GM21367 (cell line): Measurements from ENCODE around the gene CPA1.

Experiments used
- ATAC-seq: cut with Tn5 transposase; IDR thresholded peaks from one replicate; pipeline ENCODE4 v1.9.1; 2021; ENCODE audit not compliant: unreplicated experiment

Gene CPA1

DNA sequence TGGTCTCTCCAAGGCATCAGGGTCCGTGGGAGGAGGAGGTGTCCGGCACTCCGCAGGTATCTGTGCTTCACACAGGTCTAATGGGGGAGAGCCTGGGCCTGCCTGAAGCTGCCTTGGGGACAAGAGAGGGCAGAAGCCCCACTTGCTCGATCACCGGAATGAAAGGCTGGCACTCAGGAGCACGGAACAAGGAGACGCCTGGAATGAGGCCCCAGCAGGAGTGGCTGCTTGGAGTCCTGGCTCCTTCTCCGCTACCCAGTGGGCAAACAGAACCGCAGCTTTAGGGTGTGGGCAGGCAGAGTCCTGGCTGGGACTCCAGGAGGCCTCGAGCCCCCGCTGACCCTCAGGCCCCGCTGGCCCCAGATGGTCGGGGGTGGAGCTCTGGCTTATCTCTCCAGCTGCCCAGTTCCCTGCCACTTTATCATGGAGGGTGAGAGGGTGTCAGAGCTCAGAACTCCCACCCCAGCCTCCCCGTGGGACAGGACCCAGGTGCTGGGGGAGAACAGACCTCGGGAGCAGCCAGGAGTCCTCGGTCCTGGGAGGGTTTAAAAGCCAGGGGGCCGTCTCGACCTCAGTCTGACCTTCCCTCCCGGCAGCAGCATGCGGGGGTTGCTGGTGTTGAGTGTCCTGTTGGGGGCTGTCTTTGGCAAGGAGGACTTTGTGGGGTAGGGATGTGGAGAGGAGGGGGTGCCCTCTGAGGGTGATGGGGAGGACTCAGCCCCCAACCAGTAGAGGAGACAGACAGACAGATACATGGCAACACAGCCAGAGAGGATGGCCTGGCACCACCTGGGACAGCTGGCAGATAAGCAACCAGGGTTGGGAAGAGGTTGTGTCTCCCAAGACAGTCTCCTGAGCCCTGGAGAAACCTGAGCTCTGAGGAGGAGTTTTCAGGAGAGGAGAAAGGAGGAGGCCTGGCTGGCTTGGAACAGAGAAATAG is at the start of gene CPA1:
CPA1 (plus strand) TSS at position 574 of the 940 bp plus-strand sequence; CDS start at position 601, 27 bp downstream.
- ATAC-seq, result no peak

DNA sequence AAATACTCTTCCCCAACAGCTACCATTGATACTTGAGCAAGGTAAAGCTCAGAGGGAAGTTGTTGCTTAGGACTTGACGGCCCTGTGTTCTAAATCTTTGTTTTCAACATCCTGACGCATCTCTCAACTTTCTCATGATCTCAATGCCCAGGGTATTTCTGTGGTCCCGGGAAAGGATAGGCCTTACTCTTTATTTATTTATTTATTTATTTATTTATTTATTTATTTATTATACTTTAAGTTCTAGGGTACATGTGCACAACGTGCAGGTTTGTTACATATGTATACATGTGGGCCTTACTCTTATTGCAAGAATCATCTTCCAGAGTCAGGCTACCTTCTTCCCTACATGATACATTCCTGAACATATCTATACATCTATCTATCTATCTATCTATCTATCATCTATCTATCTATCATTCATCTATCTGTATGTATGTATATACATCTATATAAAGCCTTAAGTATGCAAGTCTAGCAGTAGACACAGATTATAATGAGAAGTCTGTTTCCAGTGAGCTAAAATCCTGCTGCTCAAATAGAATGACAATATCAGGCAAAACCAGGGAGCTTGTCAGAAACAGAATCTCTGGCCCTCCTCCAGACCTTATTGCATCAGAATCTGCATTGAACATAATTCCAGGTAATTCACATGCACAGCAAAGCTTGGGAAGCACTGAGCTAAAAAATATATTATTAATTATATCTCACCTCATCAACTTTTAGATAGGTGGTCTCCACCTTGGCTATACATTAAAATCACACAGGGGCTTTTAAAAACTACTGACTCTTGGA is 47.8 kb upstream of the CPA1 start:
- no peak for ATAC-seq

- ATAC-seq, result no peak
Measured at GRCh38 chr7:130333832-130334231, 46.5 kb upstream of the CPA1 start.

DNA sequence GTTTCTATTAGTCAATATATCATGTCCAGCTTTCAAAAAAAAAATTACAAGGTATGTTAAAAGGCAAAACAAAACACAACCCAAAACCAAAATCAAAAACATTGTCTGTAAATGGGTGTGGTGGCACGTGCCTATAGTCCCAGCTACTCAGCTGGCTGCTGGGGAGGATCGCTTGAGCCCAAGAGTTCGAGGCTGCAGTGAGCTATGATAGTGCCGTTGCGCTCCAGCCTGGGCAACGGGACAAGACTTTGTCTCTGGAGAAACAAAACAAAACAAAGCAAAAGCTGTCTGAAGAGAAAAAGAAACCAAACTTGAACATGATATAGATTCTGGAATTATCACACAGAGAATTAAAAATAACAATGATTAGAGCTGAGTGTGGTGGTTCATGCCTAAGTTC is 46.0 kb upstream of the CPA1 start:
- ATAC-seq, result no peak

- ATAC-seq, result no peak
Measured at GRCh38 chr7:130337410-130337971, 42.8 kb upstream of the CPA1 start.

DNA sequence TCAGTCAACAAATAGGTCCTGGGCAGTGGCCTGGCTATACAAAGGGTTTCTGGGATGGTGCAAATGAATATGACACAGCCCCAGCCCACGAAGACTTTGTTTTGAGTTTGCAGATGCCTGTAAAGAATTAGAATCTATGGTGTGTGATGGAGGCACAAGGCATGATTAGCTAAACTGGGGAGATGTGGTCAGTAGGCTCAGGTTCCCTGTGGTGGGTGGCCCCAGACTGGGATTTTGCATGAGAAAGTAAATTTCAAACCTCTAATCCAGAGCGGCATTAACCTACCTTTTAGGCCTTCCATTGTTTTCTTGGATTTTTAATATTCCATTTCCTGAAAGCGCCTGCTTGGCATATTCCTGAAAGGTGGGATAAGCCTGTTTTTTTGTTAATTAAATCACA is 42.1 kb upstream of the CPA1 start:
- no peak for ATAC-seq

DNA sequence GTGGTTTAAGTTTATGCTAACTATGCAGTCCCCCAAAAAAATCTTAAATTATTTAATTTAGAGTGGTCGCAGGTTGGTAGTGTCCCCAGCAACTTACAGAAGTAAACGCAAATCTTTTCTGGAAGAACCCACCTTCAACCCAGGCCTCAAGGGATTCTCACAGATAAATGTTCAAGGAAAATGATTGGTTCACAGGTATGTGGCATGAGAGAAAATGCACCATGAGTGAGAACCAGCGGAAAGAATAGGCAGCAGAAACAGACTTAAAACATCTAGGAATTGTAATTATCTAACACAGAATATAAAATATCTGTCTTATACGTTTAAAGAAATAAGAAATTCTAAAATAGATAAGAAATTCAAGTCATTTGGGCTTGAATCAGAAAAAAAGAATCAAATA is 38.4 kb upstream of the CPA1 start:
- ATAC-seq, result no peak

DNA sequence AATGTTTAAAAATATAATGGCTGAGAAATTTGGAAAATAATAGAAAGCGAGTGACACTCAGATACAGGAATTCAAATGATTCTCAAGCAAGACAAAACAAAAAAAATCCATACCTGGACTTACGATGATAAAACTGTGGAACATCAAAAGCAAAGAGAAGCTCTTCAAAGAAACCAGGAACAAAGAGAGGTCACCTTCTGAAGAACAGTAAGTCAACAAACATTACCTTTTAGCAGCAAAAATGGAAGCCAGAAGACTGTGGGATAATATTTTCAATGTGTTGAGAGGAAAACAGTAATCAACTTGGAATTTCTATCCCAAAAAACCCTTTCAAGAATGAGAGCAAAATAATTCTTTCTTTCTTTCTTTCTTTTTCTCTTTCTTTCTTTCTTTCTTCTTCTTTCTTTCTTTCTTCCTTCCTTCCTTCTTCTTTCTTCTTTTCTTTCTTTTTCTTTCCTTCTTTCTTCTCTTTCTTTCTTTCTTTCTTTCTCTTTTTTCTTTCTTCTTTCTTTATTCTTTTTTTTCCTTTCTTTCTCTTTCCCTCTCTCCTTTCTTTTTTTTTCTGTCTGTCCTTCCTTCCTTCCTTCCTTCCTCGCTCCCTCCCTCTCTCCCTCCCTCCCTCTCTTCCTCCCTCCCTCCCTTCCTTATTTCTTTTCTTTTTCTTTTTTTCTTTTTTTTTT is 37.5 kb upstream of the CPA1 start:
- ATAC-seq, result no peak

DNA sequence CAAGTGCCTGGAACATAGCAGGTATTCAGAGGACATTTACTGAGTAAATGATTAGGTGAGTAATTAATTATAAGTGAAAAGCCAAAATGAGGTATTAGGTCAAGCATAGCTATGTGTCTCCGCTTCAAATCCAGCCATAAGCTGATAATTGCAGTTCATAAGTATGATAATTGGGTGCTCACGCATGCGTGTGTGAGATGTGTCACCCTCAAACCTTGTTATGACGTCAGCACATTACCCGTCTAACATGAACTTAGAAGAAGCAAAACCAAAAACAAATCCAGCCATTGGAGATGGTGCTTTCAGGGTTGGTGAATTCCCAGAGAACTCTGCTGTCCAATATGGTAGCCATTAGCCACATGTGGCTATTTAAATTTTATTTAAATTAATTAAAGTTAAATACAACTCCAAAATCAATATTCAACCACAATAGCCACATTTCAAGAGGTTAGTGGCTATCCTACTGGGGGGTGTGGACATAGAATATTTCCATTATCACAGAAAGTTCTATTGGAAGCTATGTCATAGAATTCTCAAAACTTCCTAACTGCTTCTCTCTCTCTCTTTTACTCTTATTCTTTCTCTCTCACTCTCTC is 35.9 kb upstream of the CPA1 start, which contains the start of gene CPA5:
CPA5 (plus strand) TSS at position 546 of the 596 bp plus-strand sequence. CDS start 1,670 bp downstream, outside the sequence.
- no peak for ATAC-seq

- no peak for ATAC-seq
Measured at GRCh38 chr7:130345136-130345535, 35.2 kb upstream of the CPA1 start.

- ATAC-seq, result no peak
Measured at GRCh38 chr7:130345725-130346124, 34.6 kb upstream of the CPA1 start.

DNA sequence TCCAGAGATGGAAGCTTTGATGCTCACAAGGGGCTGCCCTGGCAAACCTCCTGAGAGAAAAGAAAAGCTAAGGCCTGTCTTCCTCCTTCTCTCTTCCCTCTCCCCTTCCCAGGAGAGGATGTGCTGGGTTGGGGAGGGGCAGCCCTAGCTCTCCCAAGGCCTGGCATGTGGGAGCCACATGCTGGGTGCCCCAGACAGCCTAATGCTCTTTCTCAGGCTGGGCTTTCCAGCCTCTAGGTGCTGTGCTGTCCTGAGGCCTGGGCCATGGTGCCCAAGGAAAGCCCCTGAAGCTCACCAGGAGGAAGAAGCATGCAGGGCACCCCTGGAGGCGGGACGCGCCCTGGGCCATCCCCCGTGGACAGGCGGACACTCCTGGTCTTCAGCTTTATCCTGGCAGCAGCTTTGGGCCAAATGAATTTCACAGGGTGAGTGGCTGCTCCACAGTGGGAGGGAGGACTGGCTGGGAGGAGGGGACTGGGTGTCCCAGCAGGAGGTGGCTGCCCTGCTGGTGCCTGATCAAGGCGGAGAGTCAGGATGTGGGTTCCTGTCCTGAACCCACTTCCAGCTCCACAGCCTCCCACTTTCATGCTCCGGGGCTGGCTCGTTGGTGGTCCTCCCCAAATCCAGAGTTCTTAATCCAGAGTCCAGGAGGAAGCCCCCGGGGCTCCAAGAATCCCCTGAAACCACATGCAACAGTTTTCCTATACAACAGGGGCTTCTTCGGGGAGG is 34.0 kb upstream of the CPA1 start:
- no peak for ATAC-seq

- no peak for ATAC-seq
Measured at GRCh38 chr7:130346941-130347340, 33.4 kb upstream of the CPA1 start.

- no peak for ATAC-seq
Measured at GRCh38 chr7:130349911-130350782, 30.1 kb upstream of the CPA1 start.

DNA sequence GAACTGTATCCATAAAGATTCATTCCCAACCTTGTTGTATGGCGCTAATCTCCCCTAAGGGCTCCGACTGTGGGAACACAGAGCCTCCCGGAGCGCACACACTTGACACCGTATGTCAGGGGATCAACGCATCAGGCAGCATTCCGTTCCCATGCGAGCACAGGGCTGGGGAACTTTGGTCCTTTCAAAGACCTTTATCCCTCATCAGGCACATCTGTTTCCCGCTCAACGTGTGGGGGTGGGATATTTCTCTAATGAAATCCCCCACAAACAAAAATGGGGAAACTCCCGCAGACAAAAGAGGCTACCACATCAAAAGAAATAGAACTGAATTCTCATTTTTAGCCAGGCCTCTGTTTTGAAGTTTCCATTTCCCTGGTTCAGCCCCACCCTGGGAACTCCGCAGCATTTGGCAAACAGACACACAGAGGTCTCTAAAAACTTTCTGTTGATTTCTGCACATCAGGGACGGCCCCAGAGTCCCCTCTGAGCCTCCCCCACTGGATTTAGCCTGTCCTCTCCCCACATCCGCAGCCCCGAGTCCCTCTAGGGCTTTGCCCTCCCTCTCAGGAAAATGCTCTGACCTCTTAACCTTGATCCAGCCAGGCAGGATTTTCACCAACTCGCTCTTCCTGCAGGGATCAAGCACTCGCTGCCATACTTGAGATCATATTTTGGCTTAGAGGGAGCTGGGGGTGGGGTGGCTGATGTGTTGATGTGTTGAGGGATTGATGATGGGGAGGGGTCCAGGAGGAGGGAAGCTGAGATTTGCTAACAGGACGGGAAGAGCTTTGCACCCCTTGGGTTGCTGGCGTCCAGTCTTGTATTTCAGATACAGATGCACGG is 29.1 kb upstream of the CPA1 start:
- no peak for ATAC-seq

- no peak for ATAC-seq
Measured at GRCh38 chr7:130351791-130352090, 28.6 kb upstream of the CPA1 start.

DNA sequence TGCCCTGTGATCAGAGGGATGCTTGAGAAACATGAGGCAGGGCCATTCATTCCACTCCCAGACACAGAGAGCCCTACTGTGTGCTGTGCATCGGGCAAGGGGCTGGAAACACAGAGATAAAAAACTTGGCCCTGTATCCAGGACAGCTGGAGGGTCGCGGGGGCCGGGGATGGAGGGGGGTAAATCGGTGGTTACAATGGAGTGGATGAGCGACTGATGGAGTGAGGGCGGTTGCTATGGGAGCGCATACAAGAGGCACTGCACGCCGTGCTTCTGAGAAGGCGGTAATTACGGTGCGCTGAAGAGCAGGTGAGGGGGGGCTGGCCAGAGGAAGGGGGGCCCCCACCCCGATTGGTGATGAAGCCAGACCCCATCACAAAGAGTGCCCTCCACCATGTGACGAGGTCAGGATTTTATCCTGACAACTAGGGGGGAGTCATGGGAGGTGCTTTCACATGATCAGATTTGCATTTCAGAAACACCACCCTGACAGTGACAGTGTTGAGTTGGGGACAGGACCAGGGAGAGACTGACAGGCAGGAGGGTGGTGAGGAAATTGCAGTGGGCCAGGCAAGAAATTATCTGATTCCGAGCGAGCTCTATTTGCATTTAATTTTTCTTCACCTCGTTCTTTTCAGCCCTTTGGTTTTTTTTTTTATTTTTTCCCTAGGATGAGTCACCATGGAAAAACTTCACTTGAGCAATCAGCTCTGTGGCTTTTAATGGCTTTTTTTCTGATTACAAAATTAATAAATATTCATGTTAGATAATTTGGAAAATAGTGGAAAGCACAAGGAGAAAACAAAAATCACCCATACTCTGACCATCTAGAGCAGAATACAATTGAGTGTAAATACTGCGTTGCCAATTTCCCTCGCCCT is 27.9 kb upstream of the CPA1 start:
- no peak for ATAC-seq
